GM12801 (cell line): Measurements from ENCODE around the gene TRIL.

Experiments used
- CTCF ChIP-seq: IDR thresholded peaks from one replicate; pipeline ENCODE4 v1.5.1; 2011; ENCODE audit warnings: control low read depth; ENCODE audit not compliant: insufficient read length; ENCODE audit errors: extremely low read depth

The TRIL gene

GRCh38 chr7:28958235-28958979, at the start of gene TRIL:
Gene TRIL (minus strand): TSS chr7:28958330. CDS start chr7:28958046, 284 bp downstream.
- TF ChIP-seq CTCF = no peak

- no peak for TF ChIP-seq CTCF
These were observed 49.0 kb upstream of the TRIL start for GRCh38 chr7:29007127-29007526.

GRCh38 chr7:29005829-29006228, 47.7 kb upstream of the TRIL start:
- TF ChIP-seq CTCF = no peak

- TF ChIP-seq CTCF = no peak
These were observed 47.3 kb upstream of the TRIL start for GRCh38 chr7:29005406-29005805.

GRCh38 chr7:29003703-29004102, 45.6 kb upstream of the TRIL start:
- no peak for TF ChIP-seq CTCF

GRCh38 chr7:29000717-29001076, 42.6 kb upstream of the TRIL start:
- no peak for TF ChIP-seq CTCF

GRCh38 chr7:28999895-29000716, 42.0 kb upstream of the TRIL start:
- TF ChIP-seq CTCF = no peak
